GM21381 (cell line): ENCODE results near the gene HGS.

Experiments
- ATAC-seq: cut with Tn5 transposase; IDR thresholded peaks from one replicate; pipeline ENCODE4 v1.9.1; 2021; ENCODE audit warnings: mild to moderate bottlenecking, moderate library complexity; ENCODE audit not compliant: unreplicated experiment

The HGS gene

GRCh38 chr17:81685108-81685507, 1.3 kb downstream of the HGS start:
- ATAC-seq, result no peak

GRCh38 chr17:81686614-81687013, 2.8 kb downstream of the HGS start:
- ATAC-seq, result no peak

DNA sequence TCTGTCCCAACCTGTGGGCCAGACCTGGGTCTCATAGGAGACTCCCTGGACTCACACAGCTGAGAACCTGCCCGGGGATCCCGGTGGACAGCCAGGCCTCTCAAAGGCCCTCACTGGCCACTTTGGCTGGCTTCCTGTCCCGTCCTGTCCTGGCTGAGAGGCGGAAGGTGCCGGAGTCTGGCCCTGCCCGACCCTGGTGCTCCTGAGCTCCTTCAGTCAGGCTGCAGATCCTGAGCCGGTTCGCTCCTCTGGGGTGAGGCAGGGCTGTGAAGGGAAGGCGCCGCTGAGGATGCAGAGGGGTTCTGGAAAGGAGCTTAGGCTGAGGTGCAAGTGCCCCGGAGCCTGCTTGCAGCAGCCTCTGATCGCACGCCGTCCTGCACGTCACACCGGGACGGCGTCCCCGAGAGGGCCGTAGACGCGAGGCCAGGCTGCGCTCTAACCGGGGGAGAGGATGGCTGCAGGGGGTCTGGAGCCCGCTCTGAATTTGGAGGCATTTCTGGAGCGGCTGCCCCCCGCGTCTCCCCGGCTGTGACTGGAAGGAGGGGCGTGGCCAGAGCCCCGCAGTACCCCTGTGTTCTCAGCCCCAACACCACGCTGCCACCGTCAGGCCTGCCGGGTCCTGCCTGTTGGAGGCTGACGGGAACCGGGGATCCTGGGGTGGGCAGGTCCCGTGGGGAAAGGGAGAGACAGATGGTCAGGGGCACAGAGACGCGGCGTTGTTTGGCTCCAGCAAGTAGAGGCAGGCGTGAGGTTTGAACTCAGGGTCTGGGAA, 4.1 kb downstream of the HGS start:
- ATAC-seq, result no peak

GRCh38 chr17:81688616-81689015, 4.8 kb downstream of the HGS start:
- no peak for ATAC-seq

DNA sequence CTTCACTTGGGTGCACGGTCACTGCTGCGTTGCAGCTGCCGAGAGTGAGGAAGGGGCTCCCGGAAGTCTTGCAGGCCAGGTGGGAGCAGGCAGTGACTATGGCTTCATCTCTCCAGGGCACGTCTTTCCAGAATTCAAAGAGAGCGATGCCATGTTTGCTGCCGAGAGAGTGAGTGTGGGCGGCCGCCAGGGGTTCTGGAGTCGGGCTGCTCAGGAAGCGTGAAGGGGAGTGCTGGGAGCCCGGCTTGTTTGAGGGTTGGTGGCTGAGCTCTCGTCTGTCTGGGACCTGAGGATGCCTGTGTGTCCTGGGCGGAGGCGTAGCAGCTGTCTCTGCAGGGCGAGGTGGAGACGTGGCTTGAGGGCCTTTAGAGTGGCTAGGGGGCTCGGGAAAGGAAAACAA, 6.3 kb downstream of the HGS start:
- ATAC-seq, result no peak

DNA sequence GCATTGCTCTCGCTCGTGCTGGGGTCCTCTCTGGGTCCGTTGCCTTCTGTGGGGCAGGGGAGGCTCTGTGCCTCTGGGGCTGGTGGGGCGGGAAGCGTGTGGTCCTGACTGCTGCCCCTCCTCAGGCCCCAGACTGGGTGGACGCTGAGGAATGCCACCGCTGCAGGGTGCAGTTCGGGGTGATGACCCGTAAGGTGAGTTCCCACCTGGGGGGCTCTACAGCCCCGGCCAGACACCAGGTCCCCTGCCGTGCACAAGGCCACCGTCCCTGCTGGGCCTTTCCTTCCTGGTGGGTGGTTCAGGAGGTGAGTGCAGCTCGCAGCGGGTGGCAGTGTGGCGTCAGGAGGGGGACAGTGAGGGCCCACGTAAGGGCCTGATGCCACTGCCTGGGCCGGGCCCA, 6.7 kb downstream of the HGS start:
- ATAC-seq, result no peak

DNA sequence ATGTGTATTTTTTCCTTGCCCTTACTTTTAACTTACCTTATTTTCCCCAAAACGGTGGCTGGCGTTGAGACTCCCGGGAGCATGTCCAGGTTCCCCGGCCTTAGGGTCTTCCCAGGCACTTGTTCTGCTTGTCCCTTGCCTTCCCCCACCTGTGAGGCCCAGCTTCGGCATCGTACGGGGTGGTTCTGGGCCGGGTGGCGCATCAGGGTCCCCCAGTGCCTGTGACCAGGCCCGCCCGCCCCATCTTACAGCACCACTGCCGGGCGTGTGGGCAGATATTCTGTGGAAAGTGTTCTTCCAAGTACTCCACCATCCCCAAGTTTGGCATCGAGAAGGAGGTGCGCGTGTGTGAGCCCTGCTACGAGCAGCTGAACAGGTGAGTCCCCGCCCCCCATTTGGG, 7.4 kb downstream of the HGS start:
- ATAC-seq, result no peak

GRCh38 chr17:81691608-81692007, 7.8 kb downstream of the HGS start:
- ATAC-seq, result no peak

GRCh38 chr17:81693509-81694210, 9.8 kb downstream of the HGS start:
- ATAC-seq, result no peak

GRCh38 chr17:81694810-81695209, 11.0 kb downstream of the HGS start:
- ATAC-seq, result no peak

- no peak for ATAC-seq
Measured at GRCh38 chr17:81695211-81695610, 11.4 kb downstream of the HGS start.

DNA sequence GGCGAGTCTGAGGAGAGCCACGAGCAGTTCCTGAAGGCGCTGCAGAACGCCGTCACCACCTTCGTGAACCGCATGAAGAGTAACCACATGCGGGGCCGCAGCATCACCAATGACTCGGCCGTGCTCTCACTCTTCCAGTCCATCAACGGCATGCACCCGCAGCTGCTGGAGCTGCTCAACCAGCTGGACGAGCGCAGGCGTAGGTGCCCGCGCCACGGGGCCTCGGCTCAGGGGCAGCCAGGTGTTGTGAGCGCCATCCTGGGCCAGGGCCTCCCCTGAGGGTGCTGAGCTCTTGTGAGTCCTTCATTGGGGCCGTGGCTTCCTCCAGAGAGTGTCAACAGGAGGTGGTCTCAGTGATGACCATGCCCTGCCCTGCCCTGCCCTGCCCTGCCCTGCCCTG, 12.0 kb downstream of the HGS start:
- no peak for ATAC-seq

- ATAC-seq, result no peak
Measured at GRCh38 chr17:81696218-81696941, 12.6 kb downstream of the HGS start.

DNA sequence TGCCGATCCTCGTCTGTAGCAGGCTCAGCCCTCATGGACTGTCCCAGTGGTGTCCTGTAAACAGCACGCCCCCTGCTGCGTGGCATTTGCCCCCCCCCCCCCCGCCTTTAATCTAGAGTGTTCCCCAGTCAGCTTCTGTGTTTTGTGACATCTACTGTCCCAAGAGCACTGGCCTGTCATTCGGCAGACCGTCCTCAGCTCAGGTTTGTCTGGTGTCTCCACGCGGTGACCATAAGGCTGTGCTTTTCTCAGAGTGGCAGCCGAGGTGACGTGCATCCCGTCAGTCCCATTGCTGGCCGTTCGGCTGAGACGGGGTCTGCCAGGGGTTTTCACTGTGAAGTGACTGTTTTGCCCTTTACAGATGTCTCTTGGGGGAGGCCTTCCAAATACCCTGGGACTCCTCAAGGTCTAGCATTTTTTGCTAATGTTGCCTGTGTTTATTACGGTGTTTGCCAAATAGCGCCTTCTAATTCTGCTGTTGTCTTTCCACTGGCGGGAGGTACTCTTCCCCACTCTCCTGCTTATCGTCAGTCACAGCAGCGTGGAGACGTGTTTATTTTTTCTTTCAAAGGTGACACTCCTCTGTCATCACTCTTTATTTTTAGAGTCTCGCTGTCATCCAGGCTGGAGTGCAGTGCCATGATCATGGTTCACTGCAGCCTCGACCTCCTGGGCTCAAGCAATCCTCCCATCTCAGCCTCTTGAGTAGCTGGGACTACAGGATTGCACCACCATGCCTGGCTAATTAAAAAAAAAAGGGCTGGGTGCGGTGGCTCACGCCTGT, 13.6 kb downstream of the HGS start:
- ATAC-seq, result no peak

GRCh38 chr17:81700353-81701287, 16.8 kb downstream of the HGS start:
- ATAC-seq, result no peak

DNA sequence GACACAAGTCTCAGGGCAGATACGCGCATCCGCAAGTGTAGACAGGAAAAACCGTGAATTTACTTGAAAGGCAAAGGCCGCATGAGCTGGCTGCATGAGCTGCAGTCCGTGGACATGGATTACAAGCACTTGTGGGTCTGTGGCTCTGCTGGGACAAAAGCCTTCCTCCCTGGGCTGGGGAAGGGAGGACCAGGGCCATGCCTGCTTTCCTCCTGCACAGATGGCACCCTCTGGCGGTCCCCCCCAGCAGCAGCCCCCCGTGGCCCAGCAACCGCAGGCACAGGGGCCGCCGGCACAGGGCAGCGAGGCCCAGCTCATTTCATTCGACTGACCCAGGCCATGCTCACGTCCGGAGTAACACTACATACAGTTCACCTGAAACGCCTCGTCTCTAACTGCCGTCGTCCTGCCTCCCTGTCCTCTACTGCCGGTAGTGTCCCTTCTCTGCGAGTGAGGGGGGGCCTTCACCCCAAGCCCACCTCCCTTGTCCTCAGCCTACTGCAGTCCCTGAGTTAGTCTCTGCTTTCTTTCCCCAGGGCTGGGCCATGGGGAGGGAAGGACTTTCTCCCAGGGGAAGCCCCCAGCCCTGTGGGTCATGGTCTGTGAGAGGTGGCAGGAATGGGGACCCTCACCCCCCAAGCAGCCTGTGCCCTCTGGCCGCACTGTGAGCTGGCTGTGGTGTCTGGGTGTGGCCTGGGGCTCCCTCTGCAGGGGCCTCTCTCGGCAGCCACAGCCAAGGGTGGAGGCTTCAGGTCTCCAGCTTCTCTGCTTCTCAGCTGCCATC, 17.7 kb downstream of the HGS start:
- no peak for ATAC-seq

DNA sequence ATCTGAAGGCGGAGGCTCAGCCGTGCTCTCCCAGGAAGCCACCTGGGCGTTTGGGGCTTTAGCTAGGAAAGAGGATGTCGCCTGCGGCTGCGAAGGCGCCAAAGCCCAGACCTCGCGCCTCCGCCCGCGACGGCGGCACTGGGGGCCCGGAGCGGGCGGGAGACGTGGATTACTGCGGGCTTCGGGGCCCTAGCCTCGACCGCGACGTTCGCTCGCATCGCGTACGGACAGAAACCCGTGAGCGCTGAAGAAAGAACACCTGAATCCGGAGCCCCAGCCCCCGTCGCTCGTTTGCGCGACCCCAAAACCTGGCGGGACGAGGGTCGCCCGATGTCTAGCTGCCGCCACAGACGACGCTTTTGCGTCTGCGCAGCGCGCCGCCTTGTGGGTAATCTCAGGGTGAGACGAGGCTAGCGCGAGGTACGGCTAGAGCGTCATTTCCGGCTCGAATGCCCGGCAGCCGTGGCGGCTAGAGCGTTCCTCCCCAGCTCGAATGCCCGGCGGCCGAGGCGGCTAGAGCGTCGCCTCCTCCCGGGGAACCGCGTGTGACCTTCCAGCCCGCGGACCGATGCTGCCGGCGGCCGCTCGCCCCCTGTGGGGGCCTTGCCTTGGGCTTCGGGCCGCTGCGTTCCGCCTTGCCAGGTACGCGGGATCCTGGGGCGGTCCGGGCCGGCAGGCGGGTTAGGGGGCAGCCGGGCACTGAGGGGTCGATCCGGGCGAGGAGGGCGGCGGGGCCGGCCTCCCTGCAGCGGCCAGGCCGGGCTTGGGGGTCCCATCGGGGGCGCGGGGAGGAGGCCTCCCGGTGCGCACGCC, 19.3 kb downstream of the HGS start, which contains the start of gene MRPL12:
Gene MRPL12 (plus strand): TSS at position 434 of the 813 bp plus-strand sequence. CDS start 135 bp downstream, at position 569.
- peak; percentile 72 for ATAC-seq
